HG03520 (cell line): ENCODE measurements around the gene DTNBP1.

Experiments used
- ATAC-seq: cut with Tn5 transposase; IDR thresholded peaks from one replicate; pipeline ENCODE4 v1.9.1; 2021; ENCODE audit warnings: mild to moderate bottlenecking, moderate library complexity; ENCODE audit not compliant: unreplicated experiment

The DTNBP1 gene

GRCh38 chr6:15489261-15489962 is 173.4 kb downstream of the DTNBP1 start:
- ATAC-seq: no peak

DNA sequence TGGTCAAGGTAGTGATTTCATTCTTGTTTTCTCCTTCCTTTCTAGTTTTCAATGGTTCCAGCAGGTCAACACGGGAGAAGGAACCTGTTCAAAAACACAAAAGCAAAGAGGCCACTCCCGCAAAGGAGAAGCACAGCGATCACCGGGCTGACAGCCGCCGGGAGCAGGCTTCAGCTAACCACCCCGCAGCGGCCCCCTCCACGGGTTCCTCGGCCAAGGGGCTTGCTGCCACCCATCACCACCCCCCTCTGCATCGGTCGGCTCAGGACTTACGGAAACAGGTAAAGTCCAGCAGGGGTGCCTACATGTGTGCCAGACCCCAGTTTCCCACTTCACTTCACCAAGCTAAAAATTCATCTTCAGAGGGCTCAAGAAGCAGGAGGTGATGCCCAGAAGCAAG is 175.6 kb downstream of the DTNBP1 start:
- ATAC-seq: no peak

DNA sequence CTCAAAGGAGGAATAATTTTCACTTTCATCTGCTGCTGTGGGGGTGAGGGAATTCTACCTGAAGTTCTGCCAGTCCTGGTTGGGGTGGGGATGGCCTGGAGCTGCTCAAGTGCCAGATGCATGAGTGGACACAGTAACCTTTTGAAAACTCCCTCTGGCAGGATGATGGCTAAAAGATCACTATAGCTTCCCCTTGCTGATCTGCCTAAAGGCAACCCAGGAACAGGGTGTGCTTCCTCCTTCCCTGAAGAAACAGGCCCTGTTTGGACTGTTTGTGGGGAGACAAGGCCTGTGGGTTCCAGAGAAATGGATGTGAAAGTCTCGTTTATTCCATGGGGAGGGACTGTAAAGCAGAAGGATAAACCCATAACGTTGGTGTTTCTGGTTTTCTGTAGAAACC is 176.9 kb downstream of the DTNBP1 start:
- no peak for ATAC-seq

DNA sequence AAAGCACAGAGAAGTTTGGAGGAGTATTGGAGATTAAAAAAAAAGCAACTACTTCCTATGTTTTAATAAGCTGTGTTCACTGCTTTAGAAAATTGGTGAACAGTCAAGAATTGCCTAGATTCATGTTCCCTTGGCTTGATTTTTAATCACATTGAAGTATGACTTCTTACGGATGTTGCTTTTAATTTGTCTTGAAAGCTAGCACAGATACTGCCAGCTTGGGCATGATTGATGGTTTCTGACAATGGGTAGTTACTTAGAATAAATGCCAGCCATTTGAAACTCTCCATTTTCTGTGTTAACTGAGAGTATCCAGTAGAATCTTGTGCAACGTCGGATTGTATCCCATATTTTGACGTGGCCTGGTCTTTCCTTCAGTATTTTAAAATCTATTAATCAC is 178.0 kb downstream of the DTNBP1 start:
- ATAC-seq: no peak

GRCh38 chr6:15484140-15484539 is 178.7 kb downstream of the DTNBP1 start:
- ATAC-seq: no peak

- ATAC-seq: no peak
Measured at GRCh38 chr6:15483060-15483459, 179.8 kb downstream of the DTNBP1 start.

GRCh38 chr6:15481390-15482291 is 181.2 kb downstream of the DTNBP1 start:
- no peak for ATAC-seq

GRCh38 chr6:15480525-15480924 is 182.3 kb downstream of the DTNBP1 start:
- ATAC-seq: no peak

GRCh38 chr6:15479761-15480160 is 183.1 kb downstream of the DTNBP1 start:
- ATAC-seq: no peak

DNA sequence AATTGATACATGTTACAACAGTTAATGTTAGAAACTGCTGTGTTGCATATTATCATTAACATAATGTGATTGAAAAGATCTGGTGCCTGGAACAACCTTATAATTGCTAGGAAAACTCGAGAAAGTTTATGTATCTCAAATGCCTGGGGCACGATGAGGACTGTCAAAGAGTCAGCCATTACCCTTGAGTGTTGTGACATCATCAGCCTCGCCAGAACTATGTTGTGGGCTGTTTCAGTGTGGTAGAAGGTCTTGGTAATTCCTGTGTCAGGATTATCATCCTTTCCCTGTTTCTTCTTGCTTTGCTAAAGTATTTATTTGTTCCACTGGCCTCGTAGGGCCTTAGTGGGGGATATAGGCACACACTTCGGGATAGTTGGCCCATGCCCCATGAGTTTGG is 185.1 kb downstream of the DTNBP1 start:
- ATAC-seq: no peak

- no peak for ATAC-seq
Measured at GRCh38 chr6:15476631-15477380, 186.0 kb downstream of the DTNBP1 start.

DNA sequence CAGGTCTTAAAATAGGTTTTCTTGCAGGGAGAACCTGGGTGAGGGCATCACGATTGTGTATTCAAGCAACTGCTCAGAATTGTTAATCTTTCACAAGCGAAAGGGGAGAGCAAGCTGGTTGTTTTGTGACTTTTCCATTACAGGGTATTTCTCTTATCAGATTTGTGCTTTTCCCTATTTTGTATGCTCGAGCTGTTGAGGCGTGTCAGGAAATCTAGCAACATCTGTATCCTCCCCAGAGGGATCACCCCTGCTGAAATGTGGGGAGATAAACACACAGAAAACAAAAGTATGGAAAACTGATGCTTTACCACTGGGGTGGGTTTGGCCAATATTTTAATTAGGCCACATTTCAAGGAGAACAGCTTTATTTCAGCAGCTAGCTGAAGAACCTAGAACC is 187.0 kb downstream of the DTNBP1 start:
- ATAC-seq: no peak

DNA sequence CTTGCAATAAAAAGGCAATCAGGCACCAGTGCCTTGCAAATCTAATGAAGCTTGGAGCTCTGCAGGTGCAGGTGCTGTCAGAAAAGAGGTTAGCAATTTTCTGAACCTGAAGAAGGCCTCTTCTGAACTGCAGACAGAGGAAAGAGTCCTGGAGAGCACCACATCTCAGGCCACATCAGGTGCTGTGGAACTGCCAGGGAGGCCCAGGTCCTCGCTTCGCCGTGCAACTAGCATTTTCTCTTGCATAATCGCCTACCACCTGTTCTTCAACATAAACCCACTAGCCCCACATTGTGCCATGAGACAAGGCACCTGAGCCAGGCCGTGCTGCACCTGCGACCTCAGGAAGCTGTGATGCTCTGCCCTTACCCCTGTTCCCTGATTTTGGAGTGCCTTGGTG is 187.6 kb downstream of the DTNBP1 start:
- no peak for ATAC-seq

DNA sequence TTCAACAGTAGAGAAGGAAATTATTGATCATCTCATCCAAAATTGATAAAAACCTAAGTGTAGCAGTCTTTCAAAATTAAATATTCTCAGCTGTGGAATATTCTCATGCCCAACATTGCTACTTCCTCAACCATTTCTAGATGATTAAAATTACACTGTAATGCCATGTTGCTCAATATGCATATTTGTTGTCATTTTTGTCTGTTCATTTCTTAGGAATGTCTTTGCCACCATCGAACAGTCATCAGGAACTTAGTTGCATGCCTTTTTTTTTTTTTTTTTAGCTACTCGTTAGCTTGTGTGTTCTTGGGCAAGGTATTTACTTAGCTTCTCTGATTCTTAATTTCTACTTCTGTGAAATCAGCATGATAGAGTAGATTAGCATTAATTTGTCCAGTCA is 188.6 kb downstream of the DTNBP1 start:
- no peak for ATAC-seq

GRCh38 chr6:15473741-15474161 is 189.1 kb downstream of the DTNBP1 start:
- ATAC-seq: no peak

- no peak for ATAC-seq
Measured at GRCh38 chr6:15473174-15473573, 189.7 kb downstream of the DTNBP1 start.
